ENCODE data around the gene SFTPD.

SFTPD gene

DNA sequence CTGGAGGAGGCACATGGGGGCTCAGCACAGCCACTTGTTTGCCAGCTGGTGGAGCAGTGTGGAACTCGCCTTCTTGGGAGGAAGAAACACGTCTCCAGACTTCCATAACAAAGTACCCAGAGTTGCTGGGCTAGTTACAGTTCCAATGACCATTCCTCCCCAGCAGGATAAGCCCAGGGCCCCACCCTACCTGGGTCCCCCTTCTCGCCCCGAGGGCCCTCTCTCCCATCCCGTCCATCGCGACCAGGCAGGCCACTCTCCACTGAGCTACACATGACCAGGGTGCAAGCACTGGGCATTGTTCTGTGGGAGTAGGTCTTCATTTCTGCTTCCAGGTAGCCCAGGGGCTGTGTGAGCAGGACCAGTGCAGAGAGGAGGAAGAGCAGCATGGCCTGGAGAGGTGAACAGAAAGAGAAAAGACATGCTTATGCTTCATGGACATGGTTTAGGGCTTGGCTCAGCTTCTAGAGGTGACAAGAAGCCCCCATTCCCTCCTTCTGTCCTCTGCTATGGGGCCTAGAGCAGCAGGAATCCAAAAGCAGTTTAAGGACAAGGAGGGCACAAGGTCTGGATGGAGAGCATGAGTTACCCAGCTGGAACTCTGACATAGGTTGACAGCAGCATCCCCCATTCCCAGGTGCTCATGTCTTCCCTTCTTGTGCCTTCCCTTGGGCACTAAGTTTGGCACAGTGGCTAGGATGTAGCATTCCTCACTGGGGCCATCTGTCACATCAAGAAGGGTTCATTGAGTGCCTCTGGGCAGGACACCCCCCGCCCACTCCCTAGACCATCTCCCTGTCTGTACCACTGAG, 2.4 kb downstream of the SFTPD start:
- Histone ChIP-seq H3K27ac (ENCODE audit: insufficient read depth in 1 of 2, low read depth in 1 of 2, low read length in 2 of 2, poor library complexity in 1 of 2, severe bottlenecking in 2 of 2) (no peak overlapping the region), H3K4me1 (ENCODE audit: control extremely low read depth in 1 of 4, control insufficient read depth in 4 of 4, insufficient read depth in 4 of 4, low read length in 3 of 4) (no peaks in the 10 kb centered on the region), H3K36me3 (ENCODE audit: control insufficient read depth in 4 of 4, insufficient read depth in 4 of 4, low read length in 3 of 4) (no peaks in the 10 kb centered on the region), H3K4me3 (ENCODE audit: control insufficient read depth in 1 of 7, extremely low read depth in 1 of 7, insufficient read depth in 4 of 7, low read depth in 2 of 7, low read length in 6 of 7) (no peak overlapping the region), H3K27me3 (replicated peaks in 2 of 5; ENCODE audit: control insufficient read depth in 4 of 5, insufficient read depth in 5 of 5, low read length in 4 of 5) (peaks cover 0 to 10% (median 0%) of the 10 kb centered on the region in 5 experiments), H3K9me3 (ENCODE audit: control extremely low read depth in 1 of 5, control insufficient read depth in 4 of 5, insufficient read depth in 2 of 5, low read depth in 1 of 5, low read length in 4 of 5) (peaks cover 0 to 7% (median 3%) of the 10 kb centered on the region in 5 experiments)
- ChIA-PET POLR2A (no interaction called here), CTCF (no interaction called here)
- no peak for DNase-seq
- WGBS (ENCODE audit: insufficient coverage): 93% methylated on average over 8 of the region's 8 CpGs

DNA sequence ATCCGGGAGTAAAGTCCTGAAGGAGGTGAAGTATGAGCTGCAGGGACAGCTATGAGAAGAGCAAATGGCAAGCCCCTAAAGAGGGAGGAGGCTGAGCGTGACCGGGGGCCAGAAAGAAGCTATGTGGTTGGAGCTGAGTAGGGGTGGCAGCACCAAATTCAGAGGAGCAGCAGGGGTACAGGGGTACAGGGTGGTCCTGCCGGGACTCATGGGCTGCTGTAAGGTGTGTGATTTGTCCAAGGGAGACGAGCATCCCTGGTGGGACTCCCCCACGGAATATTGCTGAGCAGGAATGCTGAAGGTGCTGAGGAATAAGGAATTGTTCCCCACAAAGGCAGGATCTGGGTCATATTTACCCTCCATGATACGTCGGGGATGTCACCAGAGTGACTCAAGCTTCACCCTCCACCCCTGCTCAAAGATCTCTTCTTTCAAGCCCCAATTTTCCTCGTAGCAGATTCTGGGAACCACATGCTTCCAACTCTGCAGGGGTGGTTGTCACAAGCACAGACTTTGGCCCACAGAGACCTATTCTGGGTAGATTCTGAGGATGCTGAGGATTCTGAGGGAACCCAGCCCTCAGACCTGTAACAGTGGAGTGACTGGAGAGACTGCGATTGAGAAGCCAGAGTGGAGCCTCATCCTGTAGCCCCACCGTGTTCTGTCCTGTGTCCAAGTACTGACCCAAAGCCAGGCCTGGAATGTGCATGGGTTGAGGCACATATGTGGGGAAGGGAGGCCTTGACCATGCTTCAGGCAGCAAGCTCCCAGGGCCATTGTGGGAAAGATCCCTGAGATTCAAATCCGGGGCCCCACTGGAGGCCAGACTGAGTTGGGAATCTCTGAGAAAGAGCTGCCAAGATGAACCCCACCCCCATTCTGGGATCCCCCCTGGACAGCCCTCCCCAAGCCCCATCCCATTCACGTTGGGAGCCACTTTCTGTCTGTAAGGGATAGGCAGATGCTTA, 4.2 kb downstream of the SFTPD start:
- ChIA-PET POLR2A (no interaction called here), CTCF (no interaction called here)
- Histone ChIP-seq H3K4me1 (ENCODE audit: control extremely low read depth in 1 of 4, control insufficient read depth in 4 of 4, insufficient read depth in 4 of 4, low read length in 3 of 4) (no peaks in the 10 kb centered on the region), H3K9me3 (ENCODE audit: control extremely low read depth in 1 of 5, control insufficient read depth in 4 of 5, insufficient read depth in 2 of 5, low read depth in 1 of 5, low read length in 4 of 5) (no peaks in the 10 kb centered on the region), H3K27ac (ENCODE audit: insufficient read depth in 1 of 2, low read depth in 1 of 2, low read length in 2 of 2, poor library complexity in 1 of 2, severe bottlenecking in 2 of 2) (no peak overlapping the region), H3K27me3 (replicated peaks in 2 of 5; ENCODE audit: control insufficient read depth in 4 of 5, insufficient read depth in 5 of 5, low read length in 4 of 5) (peaks cover 0 to 10% (median 0%) of the 10 kb centered on the region in 5 experiments), H3K36me3 (ENCODE audit: control insufficient read depth in 4 of 4, insufficient read depth in 4 of 4, low read length in 3 of 4) (no peaks in the 10 kb centered on the region), H3K4me3 (ENCODE audit: control insufficient read depth in 1 of 7, extremely low read depth in 1 of 7, insufficient read depth in 4 of 7, low read depth in 2 of 7, low read length in 6 of 7) (no peak overlapping the region)
- WGBS (ENCODE audit: insufficient coverage): 96% methylated on average over 12 of the region's 13 CpGs
- DNase-seq: no peak

DNA sequence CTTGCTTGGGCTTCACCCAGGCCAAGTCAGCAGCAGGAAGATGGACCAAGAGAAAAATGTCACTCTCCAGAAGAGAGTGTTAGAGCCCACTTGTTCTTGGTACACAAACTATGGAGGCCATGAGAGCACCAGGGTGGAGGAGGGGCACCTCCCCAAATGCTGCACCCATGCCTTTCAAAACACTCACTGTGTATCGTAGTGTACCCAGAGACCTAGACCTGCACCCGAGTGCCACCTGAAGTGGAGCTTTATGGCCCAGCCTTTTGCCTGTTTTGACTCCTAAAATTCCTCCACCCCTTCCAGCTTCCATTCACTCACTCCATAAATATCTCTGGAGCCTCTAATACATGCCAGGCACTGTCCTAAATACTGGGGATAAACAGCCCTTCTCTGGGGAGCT, 5.0 kb downstream of the SFTPD start:
- Histone ChIP-seq H3K27ac (ENCODE audit: insufficient read depth in 1 of 2, low read depth in 1 of 2, low read length in 2 of 2, poor library complexity in 1 of 2, severe bottlenecking in 2 of 2) (no peak overlapping the region), H3K9me3 (ENCODE audit: control extremely low read depth in 1 of 5, control insufficient read depth in 4 of 5, insufficient read depth in 2 of 5, low read depth in 1 of 5, low read length in 4 of 5) (no peaks in the 10 kb centered on the region), H3K4me3 (ENCODE audit: control insufficient read depth in 1 of 7, extremely low read depth in 1 of 7, insufficient read depth in 4 of 7, low read depth in 2 of 7, low read length in 6 of 7) (no peak overlapping the region), H3K4me1 (ENCODE audit: control extremely low read depth in 1 of 4, control insufficient read depth in 4 of 4, insufficient read depth in 4 of 4, low read length in 3 of 4) (peaks cover 0 to 7% (median 4%) of the 10 kb centered on the region in 4 experiments), H3K27me3 (replicated peaks in 2 of 5; ENCODE audit: control insufficient read depth in 4 of 5, insufficient read depth in 5 of 5, low read length in 4 of 5) (peaks cover 0 to 6% (median 0%) of the 10 kb centered on the region in 5 experiments), H3K36me3 (ENCODE audit: control insufficient read depth in 4 of 4, insufficient read depth in 4 of 4, low read length in 3 of 4) (no peaks in the 10 kb centered on the region)
- WGBS (ENCODE audit: insufficient coverage): 100% methylated on average over 2 of the region's 2 CpGs
- POLR2A ChIA-PET: no interaction called here
- CTCF ChIA-PET: interaction anchor here (0.8 kb wide), 1 partner anchor 14 kb away, joined by 3 read pairs; no protein-coding TSS in a partner anchor
- no peak for DNase-seq

DNA sequence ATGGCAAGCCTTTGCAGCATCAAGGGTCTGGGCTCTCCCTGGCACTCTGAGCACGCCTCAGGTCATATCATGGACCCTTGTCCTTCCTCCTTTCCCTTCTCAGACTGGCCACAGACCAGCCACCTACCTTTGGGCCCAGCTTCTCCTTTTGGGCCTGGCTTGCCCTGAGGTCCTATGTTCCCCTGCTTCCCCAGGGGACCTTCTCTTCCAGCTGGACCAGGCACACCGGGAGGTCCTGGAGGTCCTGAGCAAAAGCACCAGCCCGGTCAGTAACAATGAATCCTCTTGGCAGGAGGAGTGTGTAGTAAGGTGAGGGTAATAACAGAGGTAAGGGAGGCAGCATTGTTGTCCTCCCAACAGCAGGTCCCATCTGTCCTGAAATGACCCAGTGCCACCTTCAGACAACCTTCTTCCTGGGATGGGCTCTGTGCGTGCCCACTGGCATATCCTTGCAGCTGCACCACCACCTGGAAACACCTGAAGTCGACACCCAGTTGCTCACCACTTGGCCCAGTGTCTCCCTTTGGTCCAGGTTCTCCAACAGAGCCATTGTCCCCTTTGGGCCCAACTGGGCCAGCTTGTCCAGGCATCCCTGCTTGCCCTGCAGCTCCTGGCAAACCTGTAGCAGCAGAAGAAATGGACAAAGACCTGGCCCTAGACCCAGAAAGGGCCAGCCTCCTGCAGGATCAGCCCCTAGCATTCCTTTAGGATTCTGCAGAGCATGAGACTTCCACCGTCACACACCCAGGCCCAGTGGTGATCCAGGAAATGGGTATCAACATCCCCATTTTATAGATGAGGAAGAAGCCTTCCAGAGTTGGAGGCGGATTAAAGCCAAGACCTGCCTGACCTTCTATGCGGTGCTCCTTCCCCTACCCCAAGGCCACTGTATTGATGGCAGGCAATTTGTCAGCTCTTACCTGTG, 6.4 kb downstream of the SFTPD start:
- no peak overlapping the region for H3K27ac ChIP-seq (ENCODE audit: insufficient read depth in 1 of 2, low read depth in 1 of 2, low read length in 2 of 2, poor library complexity in 1 of 2, severe bottlenecking in 2 of 2)
- H3K4me1 ChIP-seq (ENCODE audit: control extremely low read depth in 1 of 4, control insufficient read depth in 4 of 4, insufficient read depth in 4 of 4, low read length in 3 of 4): peaks cover 0 to 20% (median 7%) of the 10 kb centered on the region in 4 experiments
- no peaks in the 10 kb centered on the region for H3K36me3 ChIP-seq (ENCODE audit: control insufficient read depth in 4 of 4, insufficient read depth in 4 of 4, low read length in 3 of 4)
- H3K27me3 ChIP-seq (replicated peaks in 2 of 5; ENCODE audit: control insufficient read depth in 4 of 5, insufficient read depth in 5 of 5, low read length in 4 of 5): peaks cover 0 to 6% (median 0%) of the 10 kb centered on the region in 5 experiments
- no peaks in the 10 kb centered on the region for H3K9me3 ChIP-seq (ENCODE audit: control extremely low read depth in 1 of 5, control insufficient read depth in 4 of 5, insufficient read depth in 2 of 5, low read depth in 1 of 5, low read length in 4 of 5)
- no peak for DNase-seq
- 98% methylated on average over 6 of the region's 8 CpGs for WGBS (ENCODE audit: insufficient coverage)
- ChIA-PET CTCF (interaction anchor here (0.8 to 1.6 kb wide), 4 partner anchors 10 to 16 kb away, joined by 3 to 4 read pairs (median 3); no protein-coding TSS in a partner anchor), POLR2A (no interaction called here)
- no peak overlapping the region for H3K4me3 ChIP-seq (ENCODE audit: control insufficient read depth in 1 of 7, extremely low read depth in 1 of 7, insufficient read depth in 4 of 7, low read depth in 2 of 7, low read length in 6 of 7)

DNA sequence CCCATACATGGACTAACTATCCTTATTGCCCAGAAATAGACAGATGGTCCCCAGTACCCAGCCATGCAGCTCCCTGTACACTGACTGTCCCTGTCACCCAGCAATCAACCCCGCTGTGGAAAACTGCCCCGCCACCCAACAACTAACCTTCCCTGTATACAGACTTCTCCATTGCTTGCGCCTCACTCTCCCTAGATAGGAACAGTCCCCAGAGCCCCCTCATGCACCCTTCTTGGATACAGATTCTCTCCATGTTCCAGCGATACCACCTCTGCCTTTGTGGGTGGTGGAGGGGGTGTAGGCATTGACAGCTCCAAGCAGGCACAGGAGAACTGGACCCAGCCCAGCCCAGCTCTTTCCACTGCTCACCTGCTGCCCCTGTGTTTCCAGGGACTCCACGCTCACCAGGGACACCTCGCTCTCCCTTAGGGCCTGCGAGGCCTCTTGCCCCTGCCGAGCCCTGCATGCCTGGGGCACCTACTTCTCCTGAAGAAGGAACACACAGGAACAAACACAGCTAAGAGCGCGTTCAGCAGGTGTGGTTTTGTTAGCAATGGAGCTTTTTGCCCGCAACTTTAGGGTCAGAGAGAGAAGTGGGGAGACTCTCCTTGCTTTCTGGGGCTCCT, 7.2 kb downstream of the SFTPD start:
- CTCF ChIA-PET: interaction anchor here (1.4 kb wide), 1 partner anchor 11 kb away, joined by 4 read pairs; no protein-coding TSS in a partner anchor
- H3K4me3 ChIP-seq (ENCODE audit: control insufficient read depth in 1 of 7, extremely low read depth in 1 of 7, insufficient read depth in 4 of 7, low read depth in 2 of 7, low read length in 6 of 7): no peak overlapping the region
- no peaks in the 10 kb centered on the region for H3K36me3 ChIP-seq (ENCODE audit: control insufficient read depth in 4 of 4, insufficient read depth in 4 of 4, low read length in 3 of 4)
- no peaks in the 10 kb centered on the region for H3K9me3 ChIP-seq (ENCODE audit: control extremely low read depth in 1 of 5, control insufficient read depth in 4 of 5, insufficient read depth in 2 of 5, low read depth in 1 of 5, low read length in 4 of 5)
- H3K4me1 ChIP-seq (ENCODE audit: control extremely low read depth in 1 of 4, control insufficient read depth in 4 of 4, insufficient read depth in 4 of 4, low read length in 3 of 4): peaks cover 0 to 21% (median 7%) of the 10 kb centered on the region in 4 experiments
- no peak overlapping the region for H3K27ac ChIP-seq (ENCODE audit: insufficient read depth in 1 of 2, low read depth in 1 of 2, low read length in 2 of 2, poor library complexity in 1 of 2, severe bottlenecking in 2 of 2)
- DNase-seq: no peak
- peaks cover 0 to 6% (median 0%) of the 10 kb centered on the region in 5 experiments for H3K27me3 ChIP-seq (replicated peaks in 2 of 5; ENCODE audit: control insufficient read depth in 4 of 5, insufficient read depth in 5 of 5, low read length in 4 of 5)
- POLR2A ChIA-PET: interaction anchor here (0.6 kb wide), 1 partner anchor 39 kb away, joined by 4 read pairs; no protein-coding TSS in a partner anchor
- WGBS (ENCODE audit: insufficient coverage): 100% methylated on average over 8 of the region's 11 CpGs

DNA sequence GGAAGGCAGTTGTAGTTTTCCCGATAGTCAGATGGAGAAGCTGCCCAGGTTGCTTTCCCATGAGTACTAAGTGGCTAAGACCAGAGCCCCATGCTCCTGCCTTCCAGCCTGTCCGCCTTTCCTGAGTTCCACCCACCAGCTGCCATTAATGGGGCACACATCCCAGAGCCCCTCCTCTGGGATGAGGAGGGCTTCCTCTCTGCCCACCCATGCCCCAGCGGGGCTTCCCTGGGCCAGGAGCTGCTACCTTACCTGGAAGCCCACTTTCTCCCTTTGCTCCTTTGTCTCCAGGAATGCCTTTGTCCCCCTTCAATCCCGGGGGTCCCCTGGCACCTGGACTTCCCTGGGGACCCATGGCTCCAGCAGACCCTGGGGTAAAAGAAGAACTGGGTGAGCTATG, 7.8 kb downstream of the SFTPD start:
- no peaks in the 10 kb centered on the region for H3K9me3 ChIP-seq (ENCODE audit: control extremely low read depth in 1 of 5, control insufficient read depth in 4 of 5, insufficient read depth in 2 of 5, low read depth in 1 of 5, low read length in 4 of 5)
- H3K36me3 ChIP-seq (ENCODE audit: control insufficient read depth in 4 of 4, insufficient read depth in 4 of 4, low read length in 3 of 4): no peaks in the 10 kb centered on the region
- peaks cover 0 to 2% (median 0%) of the 10 kb centered on the region in 5 experiments for H3K27me3 ChIP-seq (replicated peaks in 2 of 5; ENCODE audit: control insufficient read depth in 4 of 5, insufficient read depth in 5 of 5, low read length in 4 of 5)
- DNase-seq: no peak
- WGBS (ENCODE audit: insufficient coverage): 96% methylated on average over 3 of the region's 4 CpGs
- no peak overlapping the region for H3K4me3 ChIP-seq (ENCODE audit: control insufficient read depth in 1 of 7, extremely low read depth in 1 of 7, insufficient read depth in 4 of 7, low read depth in 2 of 7, low read length in 6 of 7)
- ChIA-PET CTCF (no interaction called here), POLR2A (no interaction called here)
- H3K4me1 ChIP-seq (ENCODE audit: control extremely low read depth in 1 of 4, control insufficient read depth in 4 of 4, insufficient read depth in 4 of 4, low read length in 3 of 4): peaks cover 0 to 21% (median 7%) of the 10 kb centered on the region in 4 experiments
- no peak overlapping the region for H3K27ac ChIP-seq (ENCODE audit: insufficient read depth in 1 of 2, low read depth in 1 of 2, low read length in 2 of 2, poor library complexity in 1 of 2, severe bottlenecking in 2 of 2)
